HG03135 (cell line): ENCODE results near the gene IGFBP4.

ENCODE experiments used
- ATAC-seq: cut with Tn5 transposase; IDR thresholded peaks from one replicate; pipeline ENCODE4 v1.9.1; 2021; ENCODE audit warnings: mild to moderate bottlenecking, moderate library complexity; ENCODE audit not compliant: unreplicated experiment

The IGFBP4 gene

GRCh38 chr17:40431231-40431602 lies 12.0 kb upstream of the IGFBP4 start:
- no peak for ATAC-seq

DNA sequence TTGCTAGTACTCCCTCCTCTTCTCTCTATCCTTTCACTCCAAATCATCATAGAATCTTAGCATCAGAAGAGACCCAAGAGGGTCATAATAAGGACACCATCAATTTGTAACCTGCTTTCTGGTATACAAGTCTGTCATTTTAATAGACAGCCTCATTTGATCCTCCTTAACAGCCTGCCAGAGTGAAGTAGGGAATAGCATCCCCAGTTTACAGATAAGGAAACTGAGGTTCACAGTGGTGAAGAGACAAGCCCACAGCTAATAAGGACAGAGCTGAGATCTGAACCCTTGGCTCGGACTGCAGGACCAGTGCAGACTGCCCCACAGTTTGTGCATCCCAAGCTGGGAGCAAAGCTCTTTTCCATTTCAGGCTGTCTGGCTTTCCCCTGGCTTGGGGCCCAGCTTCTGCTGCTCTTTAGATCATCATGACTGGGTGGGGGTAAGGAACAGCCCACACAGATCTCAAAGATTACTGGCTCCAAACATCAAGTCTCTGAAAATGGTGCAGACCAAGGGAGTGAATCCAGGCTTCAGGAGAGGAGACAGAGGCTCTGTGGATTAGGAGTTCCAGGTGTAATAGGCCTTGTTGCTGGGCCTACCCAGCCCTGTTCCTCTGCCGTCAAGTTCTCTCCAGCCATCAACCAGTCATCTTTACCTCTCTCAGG lies 10.3 kb upstream of the IGFBP4 start:
- ATAC-seq = no peak

DNA sequence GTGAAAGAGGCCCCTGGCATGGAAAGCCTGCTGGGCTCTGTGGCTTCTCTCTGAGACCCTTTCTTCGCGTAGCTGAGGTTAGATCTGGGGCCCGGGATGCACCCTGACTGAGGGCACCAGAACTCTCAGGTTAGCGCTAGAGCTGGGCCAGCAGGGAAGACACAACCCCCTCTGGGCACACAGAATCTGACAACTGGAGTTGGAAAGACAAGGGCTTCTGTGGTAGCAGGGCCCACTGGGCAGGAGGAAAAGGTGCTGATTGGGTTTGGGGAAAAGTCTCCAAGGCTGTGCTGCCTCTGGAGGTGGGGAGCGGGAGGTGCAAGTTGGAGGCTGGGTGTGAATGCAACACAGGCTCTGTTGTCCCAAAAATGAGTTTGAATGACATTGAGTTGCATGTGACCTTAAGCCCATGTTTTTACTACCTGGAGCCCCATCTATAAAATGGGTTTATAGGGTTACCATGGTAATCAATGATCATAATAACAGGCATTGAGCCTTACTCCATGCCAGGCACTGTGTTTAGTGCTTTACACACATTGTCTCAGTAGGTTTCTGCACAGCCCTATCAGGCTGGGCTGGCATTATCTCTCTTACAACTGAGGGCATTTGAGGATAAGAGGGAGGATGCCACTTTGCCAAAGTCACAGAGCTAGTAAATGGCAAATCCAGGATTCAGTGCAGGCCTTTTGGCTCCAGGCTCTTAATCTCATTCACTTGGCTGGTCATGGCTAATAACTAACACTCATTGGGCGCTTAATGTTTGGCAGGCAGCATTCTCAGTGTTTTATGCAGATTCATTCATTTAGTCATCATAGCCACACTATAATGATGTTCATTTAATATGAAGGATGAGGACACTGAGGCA lies 9.5 kb upstream of the IGFBP4 start:
- ATAC-seq = no peak

- ATAC-seq = no peak
Measured at GRCh38 chr17:40436636-40437035, 6.6 kb upstream of the IGFBP4 start.

GRCh38 chr17:40437095-40437732 lies 6.0 kb upstream of the IGFBP4 start:
- no peak for ATAC-seq

- ATAC-seq = no peak
Measured at GRCh38 chr17:40440166-40440565, 3.1 kb upstream of the IGFBP4 start.

GRCh38 chr17:40442392-40443195 lies 656 bp upstream of the IGFBP4 start:
- no peak for ATAC-seq

GRCh38 chr17:40443988-40444899 lies 994 bp downstream of the IGFBP4 start:
- ATAC-seq = peak; percentile 3

GRCh38 chr17:40445751-40446468 lies 2.7 kb downstream of the IGFBP4 start:
- ATAC-seq = no peak

GRCh38 chr17:40447148-40447644 lies 3.9 kb downstream of the IGFBP4 start:
- no peak for ATAC-seq

- ATAC-seq = no peak
Measured at GRCh38 chr17:40447806-40448205, 4.6 kb downstream of the IGFBP4 start.

DNA sequence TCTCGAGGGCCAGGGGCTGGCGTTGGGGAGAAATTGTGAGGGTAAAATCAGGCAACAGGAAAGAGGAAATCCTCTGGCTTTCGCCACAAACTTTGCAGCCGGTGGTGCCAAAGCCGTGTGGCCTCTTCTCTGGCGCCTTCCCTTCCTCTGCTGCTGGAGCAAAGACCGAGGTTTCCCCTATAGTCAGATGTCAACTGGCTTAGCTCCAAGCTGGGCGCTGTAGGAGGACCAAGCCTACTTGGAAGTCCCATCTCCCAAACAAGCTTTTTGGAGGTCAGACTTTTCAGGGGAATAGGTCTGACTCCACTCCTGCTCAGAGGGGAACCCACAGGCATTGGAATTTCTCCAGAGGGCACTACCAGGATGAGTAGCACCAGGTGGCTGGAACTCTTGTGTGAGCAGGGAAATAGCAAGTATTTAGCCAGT lies 5.0 kb downstream of the IGFBP4 start:
- ATAC-seq = no peak

GRCh38 chr17:40448639-40449261 lies 5.5 kb downstream of the IGFBP4 start:
- no peak for ATAC-seq

GRCh38 chr17:40450175-40450574 lies 6.9 kb downstream of the IGFBP4 start:
- no peak for ATAC-seq

- ATAC-seq = no peak
Measured at GRCh38 chr17:40451420-40451819, 8.2 kb downstream of the IGFBP4 start.

GRCh38 chr17:40452216-40452787 lies 9.1 kb downstream of the IGFBP4 start:
- ATAC-seq = no peak

- ATAC-seq = no peak
Measured at GRCh38 chr17:40452921-40453378, 9.7 kb downstream of the IGFBP4 start.

- ATAC-seq = no peak
Measured at GRCh38 chr17:40453881-40454612, 10.8 kb downstream of the IGFBP4 start.
